SK-N-SH treated with all-trans-retinoic acid at 6 μM for 48 hours (cell line): ENCODE data around the gene IQGAP3.

Experiments
- ATAC-seq: fragments of 200-7000 bp; cut with Tn5 transposase; 3 replicates; pipeline ENCODE4 v1.9.1; 2020; ENCODE audit warnings: mild to moderate bottlenecking, moderate library complexity
- ARNTL ChIP-seq: fragments of 450-650 bp; formaldehyde crosslinking; IDR thresholded peaks from 2 replicates; pipeline ENCODE4 v1.5.0; 2020; ENCODE audit warnings: low read depth, mild to moderate bottlenecking, moderate library complexity, borderline replicate concordance
- BACH2 ChIP-seq: fragments of 250-450 bp; sonication (Bioruptor Pico); IDR thresholded peaks from 2 replicates; pipeline ENCODE4 v1.9.0; 2021; ENCODE audit warnings: mild to moderate bottlenecking, borderline replicate concordance
- CREB5 ChIP-seq: fragments of 250-450 bp; sonication (Bioruptor Pico); IDR thresholded peaks from 2 replicates; pipeline ENCODE4 v1.5.1; 2020; ENCODE audit warnings: low read depth, mild to moderate bottlenecking, moderate library complexity
- CSDC2 ChIP-seq: fragments of 250-450 bp; sonication (Bioruptor Pico); IDR thresholded peaks from 2 replicates; pipeline ENCODE4 v1.5.0; 2020; ENCODE audit warnings: mild to moderate bottlenecking, moderate library complexity
- ESRRG ChIP-seq: fragments of 250-450 bp; sonication (Bioruptor Pico); IDR thresholded peaks from 2 replicates; pipeline ENCODE4 v1.6.1; 2021; ENCODE audit warnings: mild to moderate bottlenecking
- GLIS3 ChIP-seq: fragments of 250-450 bp; sonication (Bioruptor Pico); IDR thresholded peaks from 2 replicates; pipeline ENCODE4 v1.5.0; 2020; ENCODE audit warnings: mild to moderate bottlenecking, moderate library complexity
- ISL1 ChIP-seq: fragments of 250-450 bp; sonication (Bioruptor Pico); IDR thresholded peaks from 2 replicates; pipeline ENCODE4 v2.1.2; 2022; ENCODE audit warnings: mild to moderate bottlenecking, moderate library complexity
- OSR1 ChIP-seq: fragments of 250-450 bp; sonication (Bioruptor Pico); IDR thresholded peaks from 2 replicates; pipeline ENCODE4 v1.8.0; 2022; ENCODE audit warnings: moderate library complexity, mild to moderate bottlenecking, inconsistent platforms
- PATZ1 ChIP-seq: fragments of 250-450 bp; sonication (Bioruptor Pico); IDR thresholded peaks from 2 replicates; pipeline ENCODE4 v1.8.0; 2020; ENCODE audit warnings: mild to moderate bottlenecking, moderate library complexity, borderline replicate concordance
- POU6F1 ChIP-seq: fragments of 250-450 bp; sonication (Bioruptor Pico); IDR thresholded peaks from 2 replicates; pipeline ENCODE4 v1.8.0; 2021; ENCODE audit warnings: low read depth, mild to moderate bottlenecking, moderate library complexity, borderline replicate concordance
- PPARA ChIP-seq: fragments of 250-450 bp; sonication (Bioruptor Pico); IDR thresholded peaks from 2 replicates; pipeline ENCODE4 v1.5.0; 2020; ENCODE audit warnings: mild to moderate bottlenecking, borderline replicate concordance
- RARB ChIP-seq: fragments of 250-450 bp; sonication (Bioruptor Pico); IDR thresholded peaks from 2 replicates; pipeline ENCODE4 v1.8.0; 2021; ENCODE audit warnings: mild to moderate bottlenecking, moderate library complexity
- SNAI2 ChIP-seq: fragments of 250-450 bp; sonication (Bioruptor Pico); IDR thresholded peaks from 2 replicates; pipeline ENCODE4 v1.5.0; 2020; ENCODE audit warnings: mild to moderate bottlenecking, moderate library complexity
- TOX ChIP-seq: fragments of 250-450 bp; sonication (Bioruptor Pico); IDR thresholded peaks from 2 replicates; pipeline ENCODE4 v1.8.0; 2021; ENCODE audit warnings: mild to moderate bottlenecking, moderate library complexity, borderline replicate concordance
- ZFP3 ChIP-seq: fragments of 250-450 bp; sonication (Bioruptor Pico); IDR thresholded peaks from 2 replicates; pipeline ENCODE4 v1.5.0; 2020; ENCODE audit warnings: mild to moderate bottlenecking, moderate library complexity
- ZFP30 ChIP-seq: fragments of 450-650 bp; formaldehyde crosslinking; IDR thresholded peaks from 2 replicates; pipeline ENCODE4 v1.5.0; 2022; ENCODE audit warnings: mild to moderate bottlenecking, moderate library complexity
- ZNF565 ChIP-seq: fragments of 450-650 bp; formaldehyde crosslinking; conservative IDR thresholded peaks from 2 replicates; pipeline ENCODE4 v1.5.0; 2020; ENCODE audit warnings: low read depth, mild to moderate bottlenecking, moderate library complexity
- ZNF70 ChIP-seq: fragments of 450-650 bp; formaldehyde crosslinking; IDR thresholded peaks from 2 replicates; pipeline ENCODE4 v1.5.0; 2020; ENCODE audit warnings: mild to moderate bottlenecking, moderate library complexity
- ZNF8 ChIP-seq: fragments of 450-650 bp; formaldehyde crosslinking; IDR thresholded peaks from 2 replicates; pipeline ENCODE4 v1.5.0; 2020; ENCODE audit warnings: mild to moderate bottlenecking, moderate library complexity
- TF ChIP-seq, protein P1 (sequence below): fragments of 250-450 bp; sonication (Bioruptor Pico); IDR thresholded peaks from 2 replicates; pipeline ENCODE4 v1.5.1; 2021; ENCODE audit warnings: mild to moderate bottlenecking, moderate library complexity

Gene IQGAP3

DNA sequence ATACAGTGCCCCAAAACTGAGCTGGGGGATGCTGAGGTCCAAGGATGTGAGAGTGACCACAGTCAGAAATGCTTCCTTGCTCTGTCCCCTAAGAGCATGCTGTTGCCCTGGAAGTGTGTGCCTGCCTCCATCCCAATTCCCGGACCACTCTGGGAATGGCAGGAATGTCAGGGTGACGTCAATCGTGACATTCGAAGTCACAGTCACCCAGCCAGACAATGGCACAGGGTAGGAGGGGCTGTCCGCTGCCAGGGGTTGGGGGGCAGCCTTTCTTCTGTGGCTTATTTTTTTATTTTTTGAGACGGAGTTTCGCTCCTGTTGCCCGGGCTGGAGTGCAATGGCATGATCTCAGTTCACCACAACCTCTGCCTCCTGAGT lies 94.1 kb downstream of the IQGAP3 start:
- ATAC-seq: no peak
- TF ChIP-seq ZFP3 (CRISPR knock-in tag): no peak

DNA sequence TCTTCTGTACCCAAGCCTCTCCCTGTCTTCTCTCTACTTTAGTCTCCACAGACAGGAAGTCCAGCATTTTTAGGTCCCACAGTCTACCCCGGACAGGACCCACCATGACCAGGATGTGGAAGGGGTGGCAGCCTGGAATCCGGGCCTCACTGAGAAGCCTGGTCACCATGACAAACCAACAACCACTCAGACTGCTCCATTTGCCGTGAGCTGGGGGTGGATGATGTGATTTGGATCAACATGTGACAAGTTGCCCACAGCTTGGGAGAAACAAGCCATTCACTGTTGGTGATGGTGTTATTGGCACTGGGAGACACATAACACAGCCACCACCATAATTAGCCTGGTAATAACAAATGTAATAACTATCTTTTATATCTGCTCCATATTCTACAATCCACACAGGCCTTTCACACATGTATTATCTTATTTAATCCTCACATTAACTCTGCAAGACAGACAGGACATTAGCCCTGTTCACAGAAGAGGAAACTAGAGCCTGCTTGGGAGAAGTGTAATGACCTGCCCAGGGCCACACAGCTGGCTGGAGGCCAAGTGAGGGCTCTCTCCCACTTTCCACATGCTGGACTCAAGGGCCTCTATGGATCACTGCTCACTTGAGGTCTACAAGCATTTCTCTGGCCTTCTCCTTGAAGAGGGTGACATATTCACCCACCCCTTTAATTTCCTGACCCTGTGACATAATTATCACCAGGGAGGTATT lies 94.7 kb downstream of the IQGAP3 start:
- no peak for ATAC-seq
- TF ChIP-seq OSR1 (no peak), SNAI2 (CRISPR knock-in tag) (no peak), PPARA (CRISPR knock-in tag) (no peak), ARNTL (CRISPR knock-in tag) (no peak), GLIS3 (no peak), PATZ1 (CRISPR knock-in tag) (no peak), TOX (no peak), RARB (CRISPR knock-in tag) (no peak), CREB5 (CRISPR knock-in tag) (no peak), BACH2 (CRISPR knock-in tag) (no peak), ZNF70 (CRISPR knock-in tag) (no peak)
- TF ChIP-seq, all 23 proteins: peak for 0

DNA sequence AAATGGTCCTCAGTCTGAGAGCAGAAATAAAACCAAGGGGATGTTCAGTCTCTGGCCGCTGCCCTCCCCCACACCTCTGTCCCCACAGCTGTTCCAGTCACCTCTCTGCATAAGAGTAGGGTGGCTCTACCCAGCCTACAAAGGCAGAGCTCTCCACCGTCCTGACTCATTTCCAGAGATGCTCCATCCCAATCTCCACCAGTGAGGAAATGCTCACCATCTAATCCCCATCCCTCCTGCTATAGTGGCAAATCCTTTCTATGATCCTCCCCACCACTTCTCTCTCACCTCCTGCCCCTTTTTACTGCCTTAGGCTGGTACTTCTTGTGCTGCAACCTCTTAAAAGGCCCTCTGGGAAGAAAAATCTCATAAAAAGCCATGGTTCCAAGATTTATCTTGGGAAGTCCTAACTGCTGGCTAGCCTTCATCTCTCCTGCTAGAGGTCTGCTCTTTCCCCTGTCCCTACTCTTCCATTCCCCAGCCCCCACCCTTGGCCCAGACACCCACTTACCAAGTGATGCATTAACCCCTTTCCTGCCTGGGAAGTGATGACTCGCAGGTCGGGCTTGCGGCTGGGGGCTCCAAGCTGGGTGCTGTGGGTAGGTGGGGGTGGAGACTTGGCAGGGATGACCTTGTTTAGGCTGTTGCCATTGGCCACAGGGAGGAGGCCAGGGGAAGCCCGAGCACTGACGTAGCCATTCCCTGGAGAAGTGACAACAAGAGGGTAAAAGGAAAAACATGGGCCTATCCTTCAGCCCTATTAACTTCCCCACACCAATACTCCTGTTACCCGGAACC lies 95.7 kb downstream of the IQGAP3 start:
- peak; percentile 32 for ATAC-seq
- TF ChIP-seq CREB5 (CRISPR knock-in tag) (no peak), OSR1 (no peak), ZFP30 (CRISPR knock-in tag) (no peak), ISL1 (no peak), POU6F1 (CRISPR knock-in tag) (no peak), RARB (CRISPR knock-in tag) (no peak), ZNF8 (CRISPR knock-in tag) (no peak), CSDC2 (CRISPR knock-in tag) (no peak), ESRRG (CRISPR knock-in tag) (no peak), PATZ1 (CRISPR knock-in tag) (no peak), ZNF565 (no peak), ARNTL (CRISPR knock-in tag) (no peak), ZNF70 (CRISPR knock-in tag) (no peak), GLIS3 (no peak), TOX (no peak), PPARA (CRISPR knock-in tag) (no peak)
- TF ChIP-seq, protein P1, sequence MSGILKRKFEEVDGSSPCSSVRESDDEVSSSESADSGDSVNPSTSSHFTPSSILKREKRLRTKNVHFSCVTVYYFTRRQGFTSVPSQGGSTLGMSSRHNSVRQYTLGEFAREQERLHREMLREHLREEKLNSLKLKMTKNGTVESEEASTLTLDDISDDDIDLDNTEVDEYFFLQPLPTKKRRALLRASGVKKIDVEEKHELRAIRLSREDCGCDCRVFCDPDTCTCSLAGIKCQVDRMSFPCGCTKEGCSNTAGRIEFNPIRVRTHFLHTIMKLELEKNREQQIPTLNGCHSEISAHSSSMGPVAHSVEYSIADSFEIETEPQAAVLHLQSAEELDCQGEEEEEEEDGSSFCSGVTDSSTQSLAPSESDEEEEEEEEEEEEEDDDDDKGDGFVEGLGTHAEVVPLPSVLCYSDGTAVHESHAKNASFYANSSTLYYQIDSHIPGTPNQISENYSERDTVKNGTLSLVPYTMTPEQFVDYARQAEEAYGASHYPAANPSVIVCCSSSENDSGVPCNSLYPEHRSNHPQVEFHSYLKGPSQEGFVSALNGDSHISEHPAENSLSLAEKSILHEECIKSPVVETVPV: no peak
